Activated T-helper 9 cell treated with anti-CD3 and anti-CD28 coated beads, Interleukin-2, amount 50 U/mL, for 16 hours (primary cell): ENCODE measurements around the gene CRK.
A peak's percentile ranks its signal among the peaks of the same experiment; 100 is the strongest.

ENCODE experiments used
- DNase-seq: peaks from one replicate; pipeline ENCODE4 v3.0.0-alpha.2; 2020; ENCODE audit warnings: low read depth

The CRK gene

GRCh38 chr17:1486802-1487695 is 31.0 kb upstream of the CRK start:
- DNase-seq = peak; percentile 68

GRCh38 chr17:1485423-1486376 is 29.7 kb upstream of the CRK start:
- DNase-seq = peak; percentile 58

GRCh38 chr17:1484676-1485422 is 28.8 kb upstream of the CRK start:
- peak; percentile 36 for DNase-seq

- DNase-seq = no peak
Observed at GRCh38 chr17:1484060-1484535, 28.1 kb upstream of the CRK start.

GRCh38 chr17:1482680-1483079 is 26.6 kb upstream of the CRK start:
- DNase-seq = no peak

GRCh38 chr17:1481736-1482135 is 25.7 kb upstream of the CRK start:
- DNase-seq = no peak

GRCh38 chr17:1480747-1481465 is 24.9 kb upstream of the CRK start:
- DNase-seq = no peak

GRCh38 chr17:1478418-1478817 is 22.4 kb upstream of the CRK start:
- DNase-seq = no peak

- no peak for DNase-seq
Observed at GRCh38 chr17:1475321-1475854, 19.4 kb upstream of the CRK start.

GRCh38 chr17:1474402-1475189 is 18.6 kb upstream of the CRK start:
- DNase-seq = no peak

GRCh38 chr17:1473841-1474240 is 17.8 kb upstream of the CRK start:
- DNase-seq = no peak

GRCh38 chr17:1473170-1473569 is 17.1 kb upstream of the CRK start:
- DNase-seq = no peak

- no peak for DNase-seq
Observed at GRCh38 chr17:1471911-1472821, 16.1 kb upstream of the CRK start.

GRCh38 chr17:1471490-1471889 is 15.5 kb upstream of the CRK start:
- DNase-seq = no peak

- DNase-seq = no peak
Observed at GRCh38 chr17:1470755-1471462, 14.9 kb upstream of the CRK start.

GRCh38 chr17:1470071-1470754 is 14.2 kb upstream of the CRK start:
- no peak for DNase-seq

- DNase-seq = no peak
Observed at GRCh38 chr17:1469231-1469852, 13.3 kb upstream of the CRK start.
